GM20431 (cell line): Measurements from ENCODE around the gene ATP11B.

Experiments used
- in situ Hi-C: fragments of 300-500 bp; cut with MseI, MboI; formaldehyde crosslinking; loops from one replicate; pipeline ENCODE4 v1.15.0; 2020; ENCODE audit warnings: low sequenced_read_pairs; ENCODE audit not compliant: unreplicated experiment

ATP11B gene

GRCh38 chr3:182940266-182940808 is 147.0 kb downstream of the ATP11B start:
- in situ Hi-C loops: no loop called here

GRCh38 chr3:182941719-182942118 is 148.4 kb downstream of the ATP11B start:
- in situ Hi-C loops: no loop called here

- in situ Hi-C loops: no loop called here
Observed at GRCh38 chr3:182947888-182948287, 154.6 kb downstream of the ATP11B start.

GRCh38 chr3:182948305-182948704 is 155.0 kb downstream of the ATP11B start:
- in situ Hi-C loops: no loop called here

- in situ Hi-C loops: no loop called here
Observed at GRCh38 chr3:182949688-182950087, 156.4 kb downstream of the ATP11B start.

- in situ Hi-C loops: no loop called here
Observed at GRCh38 chr3:182954553-182955235, 161.4 kb downstream of the ATP11B start.

GRCh38 chr3:182957226-182957625 is 163.9 kb downstream of the ATP11B start:
- in situ Hi-C loops: no loop called here

GRCh38 chr3:182957676-182958266 is 164.5 kb downstream of the ATP11B start:
- in situ Hi-C loops: no loop called here

- in situ Hi-C loops: no loop called here
Observed at GRCh38 chr3:182959474-182960350, 166.4 kb downstream of the ATP11B start.

GRCh38 chr3:182962166-182962565 is 168.9 kb downstream of the ATP11B start:
- in situ Hi-C loops: no loop called here

- in situ Hi-C loops: no loop called here
Observed at GRCh38 chr3:182964179-182964578, 170.9 kb downstream of the ATP11B start.

- in situ Hi-C loops: no loop called here
Observed at GRCh38 chr3:182965861-182966366, 172.6 kb downstream of the ATP11B start.

- in situ Hi-C loops: no loop called here
Observed at GRCh38 chr3:182967218-182968204, 174.2 kb downstream of the ATP11B start.

- in situ Hi-C loops: no loop called here
Observed at GRCh38 chr3:182969277-182969676, 176.0 kb downstream of the ATP11B start.

GRCh38 chr3:182969853-182970252 is 176.5 kb downstream of the ATP11B start:
- in situ Hi-C loops: no loop called here

GRCh38 chr3:182970811-182971418 is 177.6 kb downstream of the ATP11B start:
- in situ Hi-C loops: no loop called here
